GM18951 (cell line): Measurements from ENCODE around the gene MTX1.
"Not testable (repeated sequence)": the region's sequence is repeated elsewhere in the genome, so short reads cannot be mapped to it uniquely, and the experiment has no call there.

Experiments used
- POLR2A ChIP-seq: IDR thresholded peaks from 4 replicates; pipeline ENCODE4 v1.6.1; 2011; ENCODE audit warnings: mild to moderate bottlenecking; ENCODE audit not compliant: insufficient read length, insufficient read depth; ENCODE audit errors: extremely low read depth
- in situ Hi-C: fragments of 300-500 bp; cut with MboI; formaldehyde crosslinking; loops from one replicate; pipeline ENCODE4 v1.12.0; 2022; ENCODE audit warnings: low sequenced_read_pairs, mixed read lengths, inconsistent platforms; ENCODE audit not compliant: unreplicated experiment

Gene MTX1

DNA sequence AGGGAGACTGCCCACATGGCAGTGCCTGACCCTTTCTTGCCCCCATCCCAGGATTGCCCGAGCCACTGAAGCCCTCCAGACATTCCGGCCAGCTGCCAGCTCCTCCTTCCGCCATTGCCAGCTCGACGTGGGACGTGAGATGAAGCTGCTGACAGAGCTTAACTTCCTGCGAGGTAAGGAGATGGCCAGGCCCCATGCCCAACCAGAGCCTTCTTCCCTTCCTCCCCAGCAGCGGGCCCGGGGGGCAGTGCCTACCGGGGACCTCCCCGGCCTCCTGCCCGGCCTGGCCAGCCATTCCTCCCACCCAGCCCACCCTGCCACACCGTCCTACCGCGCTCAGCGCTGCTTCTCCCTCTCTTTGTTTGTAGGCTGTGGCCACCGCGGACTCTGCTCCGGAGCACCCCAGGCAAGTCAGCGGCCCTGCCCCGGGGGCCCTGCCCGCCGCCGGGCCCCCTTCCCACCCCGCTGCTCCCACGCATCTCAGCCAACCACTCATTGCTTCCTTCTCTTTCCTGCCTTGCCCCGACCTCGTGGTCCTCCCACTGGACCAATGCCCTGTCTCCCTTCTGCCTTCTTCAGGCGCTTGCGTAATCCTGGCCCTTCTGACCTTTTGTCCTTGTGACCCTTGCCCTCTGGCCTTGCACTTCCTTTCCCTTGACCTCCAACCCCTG lies 29.9 kb upstream of the MTX1 start:
- in situ Hi-C loops, result no loop called here
- no peak for TF ChIP-seq POLR2A

DNA sequence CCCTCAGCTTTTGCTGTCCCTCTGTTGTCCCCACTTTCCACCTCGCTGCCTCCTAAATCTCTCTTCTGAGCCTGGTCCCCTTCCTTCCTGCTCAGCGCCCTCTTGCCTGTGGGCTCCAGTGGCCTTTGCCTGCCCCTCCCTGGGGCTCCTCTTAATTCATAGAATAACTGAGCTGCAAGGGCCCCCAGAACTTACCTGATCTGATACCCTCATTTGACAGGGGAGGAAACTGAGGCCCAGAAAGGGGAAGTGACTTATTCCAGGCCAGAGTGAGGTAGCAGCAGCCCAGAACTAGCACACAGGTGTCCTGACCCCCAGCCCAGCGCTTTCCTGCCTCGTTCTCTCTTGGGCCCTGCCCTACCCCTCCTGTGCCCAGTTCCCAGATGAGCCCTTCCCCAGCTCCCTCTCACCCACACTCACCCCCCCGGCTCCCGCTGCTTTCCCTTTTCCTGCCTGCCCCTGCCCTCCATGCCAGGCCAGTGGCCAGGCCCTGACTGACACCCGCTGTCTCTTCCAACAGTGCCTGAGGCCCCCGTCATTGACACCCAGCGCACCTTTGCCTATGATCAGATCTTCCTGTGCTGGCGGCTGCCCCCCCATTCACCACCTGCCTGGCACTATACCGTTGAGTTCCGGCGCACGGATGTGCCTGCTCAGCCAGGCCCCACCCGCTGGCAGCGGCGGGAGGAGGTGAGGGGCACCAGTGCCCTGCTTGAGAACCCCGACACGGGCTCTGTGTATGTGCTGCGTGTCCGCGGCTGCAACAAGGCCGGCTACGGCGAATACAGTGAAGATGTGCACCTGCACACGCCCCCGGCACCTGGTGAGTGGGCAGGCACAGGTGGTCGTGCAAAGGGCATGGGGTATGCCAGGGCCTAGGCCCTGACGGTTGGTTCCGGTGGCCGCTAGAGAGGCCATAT lies 29.1 kb upstream of the MTX1 start:
- in situ Hi-C loops, result no loop called here
- TF ChIP-seq POLR2A, result no peak

DNA sequence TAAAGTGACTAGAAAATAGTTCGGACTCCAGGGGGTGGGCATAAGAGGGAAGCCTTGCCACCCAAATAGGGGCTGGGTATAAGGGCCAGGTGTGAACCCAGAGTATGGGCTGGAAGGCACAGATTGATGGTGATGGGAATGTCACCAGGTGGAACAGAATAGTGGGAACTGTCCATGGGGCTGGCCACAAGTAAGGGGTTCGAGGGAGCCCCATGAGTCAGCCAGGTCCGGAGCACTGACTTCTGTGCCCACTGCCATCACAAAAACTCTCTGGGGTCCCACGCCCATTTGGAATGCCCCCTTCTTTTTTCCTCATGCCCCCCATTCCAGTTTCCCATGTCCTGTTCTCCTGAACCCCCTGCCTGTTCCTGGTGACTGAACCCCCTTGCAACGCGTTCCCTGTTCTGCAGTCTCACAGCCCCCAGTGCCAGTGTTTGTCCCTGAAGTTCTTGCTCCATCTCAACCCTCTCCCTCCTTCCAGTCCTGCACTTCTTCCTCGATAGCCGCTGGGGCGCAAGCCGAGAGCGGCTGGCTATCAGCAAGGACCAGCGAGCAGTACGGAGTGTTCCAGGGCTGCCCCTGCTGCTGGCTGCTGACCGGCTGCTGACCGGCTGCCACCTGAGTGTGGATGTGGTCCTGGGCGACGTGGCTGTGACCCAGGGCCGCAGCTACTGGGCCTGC lies 27.0 kb upstream of the MTX1 start:
- TF ChIP-seq POLR2A, result no peak
- in situ Hi-C loops, result no loop called here

DNA sequence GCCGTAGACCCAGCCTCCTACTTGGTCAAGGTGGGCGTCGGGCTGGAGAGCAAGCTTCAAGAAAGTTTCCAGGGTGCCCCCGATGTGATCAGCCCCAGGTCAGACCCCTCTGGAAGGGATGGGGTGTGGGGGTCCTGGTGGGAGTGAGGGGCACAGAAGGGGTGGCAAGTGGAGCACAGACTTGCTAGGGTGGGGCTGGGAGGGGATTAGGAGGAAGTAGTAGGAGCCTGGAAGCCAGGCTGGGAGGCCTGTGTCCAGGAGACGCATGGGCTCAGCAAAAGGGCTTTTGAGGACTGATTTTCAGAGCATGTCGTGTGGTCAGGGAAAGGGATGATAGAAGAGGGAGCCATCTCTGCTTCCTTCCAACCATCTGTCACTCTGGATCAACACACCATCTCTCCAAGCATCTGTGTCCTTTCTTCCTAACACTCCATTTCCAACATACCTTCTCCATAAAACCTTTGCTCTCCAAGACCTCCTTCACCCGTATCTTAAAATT lies 26.4 kb upstream of the MTX1 start:
- no peak for TF ChIP-seq POLR2A
- in situ Hi-C loops, result no loop called here

DNA sequence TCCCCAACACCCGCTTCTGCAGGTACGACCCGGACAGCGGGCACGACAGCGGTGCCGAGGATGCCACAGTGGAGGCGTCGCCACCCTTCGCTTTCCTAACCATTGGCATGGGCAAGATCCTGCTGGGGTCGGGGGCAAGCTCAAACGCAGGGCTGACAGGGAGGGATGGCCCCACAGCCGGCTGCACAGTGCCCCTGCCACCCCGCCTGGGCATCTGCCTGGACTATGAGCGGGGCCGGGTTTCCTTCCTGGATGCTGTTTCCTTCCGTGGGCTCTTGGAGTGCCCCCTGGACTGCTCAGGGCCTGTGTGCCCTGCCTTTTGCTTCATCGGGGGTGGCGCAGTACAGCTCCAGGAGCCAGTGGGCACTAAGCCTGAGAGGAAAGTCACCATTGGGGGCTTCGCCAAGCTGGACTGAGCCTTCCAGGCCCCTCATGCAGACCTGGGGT lies 24.7 kb upstream of the MTX1 start:
- TF ChIP-seq POLR2A, result no peak
- in situ Hi-C loops, result no loop called here

DNA sequence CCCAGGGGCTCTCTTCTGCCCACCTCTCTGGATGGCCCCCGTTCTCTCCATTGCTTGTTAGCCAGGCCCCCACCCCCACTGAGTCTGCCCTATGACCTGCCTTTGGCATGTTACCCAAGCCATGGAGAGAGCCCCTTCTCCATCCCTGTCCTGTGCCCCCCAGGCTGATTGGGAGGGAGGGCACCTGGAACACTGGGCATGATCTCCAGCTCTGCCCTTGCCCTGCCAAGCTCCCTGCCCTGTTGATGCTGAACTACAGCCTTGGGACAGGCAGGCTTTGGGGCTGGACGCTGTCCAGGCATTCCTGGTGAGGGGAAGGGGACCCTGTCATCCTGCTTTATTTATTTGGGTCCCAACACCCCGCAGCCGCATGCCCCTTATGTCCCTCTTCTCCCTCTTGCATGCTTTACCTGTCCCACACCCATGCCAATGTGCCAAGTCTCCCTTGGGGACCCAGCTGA lies 24.1 kb upstream of the MTX1 start:
- no peak for TF ChIP-seq POLR2A
- in situ Hi-C loops, result no loop called here

DNA sequence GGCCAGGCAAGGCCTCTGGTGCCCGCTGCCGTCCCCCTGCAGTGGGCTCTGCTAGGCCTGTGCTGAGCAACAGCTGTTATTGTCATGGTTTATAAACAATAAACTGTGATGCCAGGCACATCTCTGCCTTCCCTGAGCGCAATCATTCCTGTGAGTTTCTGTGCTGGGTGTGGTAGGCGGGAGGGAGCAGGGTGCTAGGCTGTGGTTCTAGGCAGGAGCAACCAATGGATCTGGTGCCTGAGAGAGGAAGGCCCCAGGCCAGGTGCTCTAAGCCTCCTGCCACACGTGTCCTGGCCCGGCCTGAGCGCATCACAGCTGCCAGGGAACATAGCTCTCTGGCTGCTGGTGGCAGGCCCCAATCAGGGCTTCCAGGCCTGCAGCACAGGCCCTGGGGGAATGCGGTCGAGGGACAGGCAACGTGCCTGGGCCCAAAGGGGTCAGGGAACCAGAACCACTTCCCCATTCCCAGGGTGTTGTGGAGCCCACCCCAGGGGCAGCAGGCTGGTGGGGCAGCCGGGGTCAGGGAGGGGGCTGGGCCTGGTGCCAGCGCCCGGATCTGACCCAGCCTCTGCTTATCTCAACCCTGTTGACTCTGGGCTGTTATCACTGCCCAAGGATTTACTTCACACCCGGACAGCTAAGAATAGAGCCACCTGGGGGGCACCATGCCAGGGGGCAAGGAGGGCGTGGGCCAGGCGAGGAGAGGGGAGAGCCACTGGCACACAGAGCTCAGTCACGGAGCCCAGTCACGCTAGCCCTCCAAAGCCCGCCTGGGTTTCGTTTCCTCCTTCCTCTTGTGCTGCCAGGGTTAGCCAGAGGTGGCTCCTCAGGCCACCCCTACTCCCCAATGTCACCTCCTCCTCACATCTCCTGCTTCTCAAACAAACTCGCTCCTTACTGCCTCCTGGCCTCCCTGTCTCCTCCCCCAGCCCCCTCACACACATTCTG lies 23.4 kb upstream of the MTX1 start:
- TF ChIP-seq POLR2A, result peak; percentile 33
- in situ Hi-C loops, result no loop called here

DNA sequence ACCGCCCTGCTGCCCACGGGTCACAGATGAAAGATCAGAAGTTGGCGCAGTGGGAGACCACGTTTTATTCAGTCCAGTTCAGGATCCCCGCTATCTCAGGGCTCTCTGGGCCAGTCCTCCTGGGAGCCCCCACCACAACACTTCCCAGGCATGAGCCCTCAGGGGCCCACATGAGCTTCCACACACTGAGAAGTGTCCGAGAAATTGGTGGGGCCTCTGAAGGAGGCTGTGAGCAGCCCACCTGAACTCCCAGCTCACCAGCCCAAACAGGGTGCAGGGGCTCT lies 22.8 kb upstream of the MTX1 start:
- TF ChIP-seq POLR2A, result no peak
- in situ Hi-C loops, result no loop called here

DNA sequence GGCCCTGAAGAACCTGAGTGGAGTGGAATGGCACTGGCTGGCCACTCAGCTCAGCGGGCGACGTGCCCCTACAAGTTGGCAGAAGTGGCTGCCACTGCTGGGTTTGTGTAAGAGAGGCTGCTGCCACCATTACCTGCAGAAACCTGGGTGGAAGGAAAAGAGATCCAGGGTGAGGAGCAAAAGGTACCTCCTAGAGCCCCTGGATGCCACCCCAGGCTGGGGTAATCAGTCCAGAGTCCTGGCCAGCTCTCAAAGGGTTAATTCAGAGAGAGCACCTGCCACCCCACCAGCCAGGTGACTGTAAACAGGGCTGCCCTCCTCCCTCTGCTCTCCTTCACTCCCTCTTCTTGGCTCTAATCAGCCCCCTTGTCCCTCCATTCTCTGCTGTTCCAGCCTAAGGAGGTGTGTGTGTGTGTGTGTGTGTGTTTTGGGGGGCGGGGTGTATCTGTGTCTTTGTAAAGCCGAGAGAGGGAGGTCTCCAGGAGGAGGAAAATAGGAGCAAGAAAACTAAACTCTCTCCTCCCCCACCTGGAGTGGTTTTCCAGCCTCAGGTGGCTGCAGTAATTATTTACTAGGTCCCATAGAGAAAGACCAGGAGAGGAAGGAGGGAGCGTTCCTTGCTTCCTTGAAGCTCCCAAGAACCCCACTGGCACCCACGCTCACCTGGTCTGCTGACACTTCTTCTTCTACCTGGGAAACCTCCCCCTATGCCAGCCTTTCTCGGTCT lies 22.3 kb upstream of the MTX1 start:
- TF ChIP-seq POLR2A, result no peak

DNA sequence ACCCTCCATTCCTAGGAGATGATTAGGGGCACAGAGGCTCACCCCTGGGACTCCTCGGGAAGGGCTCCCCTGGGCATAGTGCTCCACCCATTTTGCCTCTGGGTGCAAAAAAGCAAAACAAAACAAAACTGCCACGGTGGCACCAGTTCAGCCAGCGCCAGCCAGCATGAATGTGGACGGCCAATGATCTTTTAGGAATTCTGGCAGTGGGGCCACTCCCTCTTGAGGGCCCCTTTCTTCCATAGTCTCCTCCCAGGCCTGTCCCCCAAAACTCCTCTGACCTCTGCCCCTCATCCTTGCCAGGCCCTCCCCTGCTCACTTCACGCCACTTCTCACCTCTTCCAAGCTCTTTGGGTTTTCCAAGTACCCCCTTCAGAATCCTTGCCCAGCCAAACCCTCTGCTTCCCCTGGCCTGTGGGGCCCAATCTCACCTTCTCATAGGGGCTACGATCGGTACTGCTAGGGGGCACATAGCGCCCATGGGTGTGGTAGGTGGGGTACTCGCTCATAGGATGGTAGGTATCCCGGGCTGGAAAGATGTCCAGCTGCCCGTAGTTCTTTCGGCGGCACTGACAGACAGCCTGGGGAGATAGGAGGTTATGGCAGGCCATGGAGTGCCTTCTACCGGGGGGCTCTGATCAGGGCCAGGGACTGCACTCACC lies 21.6 kb upstream of the MTX1 start:
- in situ Hi-C loops, result no loop called here
- no peak for TF ChIP-seq POLR2A

More for the DNA sequence above, 22.3 kb upstream of the MTX1 start:
- in situ Hi-C loops, result no loop called here

DNA sequence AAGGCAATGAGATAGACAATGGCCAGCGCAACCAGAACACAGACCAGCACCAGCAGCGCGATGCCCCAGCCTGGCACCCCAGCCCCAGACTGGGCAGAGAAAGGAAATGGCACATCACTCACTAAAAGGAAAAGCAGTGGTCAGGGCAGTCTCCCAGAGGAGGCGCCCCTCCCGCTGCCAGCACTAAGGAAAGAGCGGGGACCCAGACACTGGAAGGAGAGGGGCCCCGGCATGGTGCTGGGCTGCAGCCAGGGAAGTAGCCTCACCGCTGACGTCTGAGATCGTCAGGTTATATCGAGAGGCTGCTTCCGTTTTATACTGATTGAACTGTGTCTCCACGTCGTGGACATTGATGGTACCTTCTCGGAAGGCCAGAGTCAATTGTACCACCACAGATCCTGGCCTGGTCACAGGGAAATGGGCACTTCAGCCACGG lies 21.0 kb upstream of the MTX1 start:
- in situ Hi-C loops, result no loop called here
- no peak for TF ChIP-seq POLR2A

DNA sequence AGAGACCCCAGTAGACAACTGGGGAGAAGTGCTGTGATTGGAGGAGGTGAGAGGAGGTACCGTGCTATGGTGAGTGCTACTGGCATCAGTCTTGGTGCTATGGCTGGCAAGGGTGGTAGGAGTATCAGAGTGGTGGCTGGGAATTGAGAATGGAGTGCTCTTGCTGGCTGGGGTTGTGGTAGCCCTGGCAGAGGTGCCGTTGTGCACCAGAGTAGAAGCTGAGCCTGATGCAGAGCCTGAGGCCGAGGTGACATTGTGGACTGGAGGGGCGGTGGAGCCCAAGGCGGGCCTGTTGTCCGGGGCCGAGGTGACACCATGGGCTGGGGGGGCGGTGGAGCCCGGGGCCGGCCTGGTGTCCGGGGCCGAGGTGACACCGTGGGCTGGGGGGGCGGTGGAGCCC lies 20.2 kb upstream of the MTX1 start:
- no peak for TF ChIP-seq POLR2A
- in situ Hi-C loops, result no loop called here

DNA sequence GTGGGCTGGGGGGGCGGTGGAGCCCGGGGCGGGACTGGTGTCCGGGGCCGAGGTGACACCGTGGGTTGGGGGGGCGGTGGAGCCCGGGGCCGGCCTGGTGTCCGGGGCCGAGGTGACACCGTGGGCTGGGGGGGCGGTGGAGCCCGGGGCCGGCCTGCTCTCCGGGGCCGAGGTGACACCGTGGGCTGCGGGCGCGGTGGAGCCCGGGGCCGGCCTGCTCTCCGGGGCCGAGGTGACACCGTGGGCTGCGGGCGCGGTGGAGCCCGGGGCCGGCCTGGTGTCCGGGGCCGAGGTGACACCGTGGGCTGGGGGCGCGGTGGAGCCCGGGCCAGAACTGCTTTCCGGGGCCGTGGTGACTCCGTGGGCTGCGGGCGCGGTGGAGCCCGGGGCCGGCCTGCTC lies 18.6 kb upstream of the MTX1 start:
- in situ Hi-C loops, result not testable (repeated sequence)
